ENCODE data around the gene MATCAP1. TPM values are rescaled to one million over a fixed set of nuclear protein-coding genes. Genes with fewer than 3 reads are reported as not detected.

MATCAP1 gene
- total RNA-seq, 4 donors from 2014 or later = 27.6 to 220 (median 32.5) TPM

GRCh38 chr16:67170949-67171649, 12.7 kb downstream of the MATCAP1 start:
- 48 to 89% methylated on average over 6 to 14 of the region's 14 CpGs for WGBS, 2 donors (ENCODE audit: low coverage in 1 of 2)
- in situ Hi-C loops (cut with MboI; ENCODE audit: low pct_ligation_motif_present in 1 of 4, low pct_unique_long_range_greater_than_20kb in 1 of 4, low sequenced_read_pairs in 3 of 4) (loop anchor here in 2 of 4 donors (25.0 kb wide), 2 partner anchors 184 to 209 kb away; partner anchors contain the start of genes CES3 (in 1 of the 2) and CES4A (in 1 of the 2)), intact Hi-C loops (cut with DNase I; ENCODE audit: low total_unique reads) (loop anchor here (5.0 kb wide), 1 partner anchor 364 kb away; no protein-coding TSS in a partner anchor)
- no peaks in the 10 kb centered on the region for H3K9me3 ChIP-seq
- H3K27ac ChIP-seq = peak overlapping the region; percentile 82 to 87 (median 83)
- peaks cover 26 to 49% (median 37%) of the 10 kb centered on the region in 4 donors for H3K4me1 ChIP-seq
- TF ChIP-seq POLR2A (IDR thresholded peaks at IDR 0.05) = no peak
- no peak for TF ChIP-seq EP300 (IDR thresholded peaks at IDR 0.05; ENCODE audit: low read depth)
- no peak for TF ChIP-seq CTCF (IDR thresholded peaks at IDR 0.05)
- TF ChIP-seq POLR2AphosphoS5 (IDR thresholded peaks at IDR 0.05) = no peak
- no peak for DNase-seq
- no peaks in the 10 kb centered on the region for H3K36me3 ChIP-seq
- peaks cover 8% of the 10 kb centered on the region for H3K27me3 ChIP-seq
- H3K4me3 ChIP-seq = peak overlapping the region; percentile 28 to 52 (median 43)

GRCh38 chr16:67170168-67170948, 13.4 kb downstream of the MATCAP1 start, which contains the start of gene NOL3:
Gene NOL3, plus strand, starts transcription at chr16:67170538.
- intact Hi-C loops (cut with DNase I; ENCODE audit: low total_unique reads) = loop anchor here (5.0 kb wide), 1 partner anchor 363 kb away; no protein-coding TSS in a partner anchor
- TF ChIP-seq CTCF (IDR thresholded peaks at IDR 0.05) (no peak), EP300 (IDR thresholded peaks at IDR 0.05; ENCODE audit: low read depth) (no peak), POLR2A (IDR thresholded peaks at IDR 0.05) (peak; percentile 57), POLR2AphosphoS5 (IDR thresholded peaks at IDR 0.05) (peak; percentile 24 to 61 (median 31))
- Histone ChIP-seq H3K27ac (peak within 1 kb of the TSS; percentile 82 to 87 (median 83)), H3K4me3 (peak within 1 kb of the TSS; percentile 28 to 52 (median 43)), H3K9me3 (no peaks in the 10 kb centered on the region), H3K27me3 (peaks cover 16% of the 10 kb centered on the region), H3K4me1 (peaks cover 30 to 55% (median 43%) of the 10 kb centered on the region in 4 donors), H3K36me3 (no peaks in the 10 kb centered on the region)
- DNase-seq = peak; percentile 88
- WGBS, 2 donors (ENCODE audit: low coverage in 1 of 2) = 0 to 3% methylated on average over 2 to 31 of the region's 50 CpGs
- in situ Hi-C loops (cut with MboI; ENCODE audit: low pct_ligation_motif_present in 1 of 4, low pct_unique_long_range_greater_than_20kb in 1 of 4, low sequenced_read_pairs in 3 of 4) = loop anchor here in 2 of 4 donors (25.0 kb wide), 2 partner anchors 183 to 208 kb away; partner anchors contain the start of genes CES3 (in 1 of the 2) and CES4A (in 1 of the 2)

DNA sequence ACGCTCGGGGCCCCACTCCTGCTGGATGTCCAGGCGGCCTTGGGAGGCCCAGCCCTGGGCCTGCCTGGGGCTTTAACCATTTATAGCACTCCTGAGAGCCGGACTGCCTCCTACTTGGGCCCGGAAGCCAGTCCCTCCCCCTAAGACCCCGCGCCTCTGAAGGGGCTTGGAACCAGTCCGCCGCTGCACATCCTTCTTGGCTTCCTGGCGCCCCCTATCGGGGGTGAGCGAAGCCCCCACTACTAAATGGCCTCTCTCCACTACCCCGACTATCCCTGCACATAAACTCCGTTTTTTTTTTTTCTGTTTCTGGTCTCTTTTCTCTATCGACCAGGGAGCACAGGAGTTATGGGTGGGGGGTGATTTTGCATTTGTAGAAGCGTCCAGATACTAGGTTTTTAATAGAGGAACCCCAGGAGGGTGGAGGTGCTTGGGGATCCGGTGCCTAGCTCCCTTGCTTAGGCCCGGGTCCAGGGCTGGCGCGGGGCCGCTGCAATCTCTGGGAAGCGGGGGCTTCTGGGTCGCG, 14.1 kb downstream of the MATCAP1 start:
- peak overlapping the region; percentile 28 to 52 (median 43) for H3K4me3 ChIP-seq
- WGBS, 2 donors (ENCODE audit: low coverage in 1 of 2) = 9 to 20% methylated on average over 11 to 24 of the region's 24 CpGs

More for the DNA sequence above, 14.1 kb downstream of the MATCAP1 start:
- Histone ChIP-seq H3K9me3 (no peaks in the 10 kb centered on the region), H3K27me3 (peaks cover 22% of the 10 kb centered on the region), H3K4me1 (peaks cover 29 to 58% (median 47%) of the 10 kb centered on the region in 4 donors), H3K36me3 (no peaks in the 10 kb centered on the region), H3K27ac (peak overlapping the region; percentile 82 to 87 (median 83))
- DNase-seq = peak; percentile 38
- intact Hi-C loops (cut with DNase I; ENCODE audit: low total_unique reads) (loop anchor here (5.0 kb wide), 1 partner anchor 362 kb away; no protein-coding TSS in a partner anchor), in situ Hi-C loops (cut with MboI; ENCODE audit: low pct_ligation_motif_present in 1 of 4, low pct_unique_long_range_greater_than_20kb in 1 of 4, low sequenced_read_pairs in 3 of 4) (loop anchor here in 2 of 4 donors (25.0 kb wide), 2 partner anchors 182 to 207 kb away; partner anchors contain the start of genes CES3 (in 1 of the 2) and CES4A (in 1 of the 2))
- TF ChIP-seq POLR2AphosphoS5 (IDR thresholded peaks at IDR 0.05) (no peak), POLR2A (IDR thresholded peaks at IDR 0.05) (no peak), EP300 (IDR thresholded peaks at IDR 0.05; ENCODE audit: low read depth) (no peak), CTCF (IDR thresholded peaks at IDR 0.05) (peak; percentile 22 to 54 (median 47))
